GM12878 (cell line): Measurements from ENCODE around the gene TMEM50A. TPM values are rescaled to one million over a fixed set of nuclear protein-coding genes. Genes with fewer than 3 reads are reported as not detected.
A peak's percentile ranks its signal among the peaks of the same experiment; 100 is the strongest.

Experiments
- BACH1 ChIP-seq: fragments of 450-650 bp; IDR thresholded peaks from 2 replicates; pipeline ENCODE4 v1.6.1; 2017; ENCODE audit warnings: mild to moderate bottlenecking, borderline replicate concordance
- BMI1 ChIP-seq: fragments of 450-650 bp; IDR thresholded peaks from 2 replicates; pipeline ENCODE4 v1.6.1; 2016; ENCODE audit warnings: mild to moderate bottlenecking, moderate library complexity, borderline replicate concordance
- DPF2 ChIP-seq: fragments of 450-650 bp; IDR thresholded peaks from 2 replicates; pipeline ENCODE4 v1.6.1; 2017; ENCODE audit warnings: mild to moderate bottlenecking
- GABPA ChIP-seq: IDR thresholded peaks from 2 replicates; pipeline ENCODE4 v1.6.1; 2014; ENCODE audit warnings: antibody characterized with exemption, low read depth, mild to moderate bottlenecking, inconsistent platforms
- IKZF2 ChIP-seq, 2 experiments: fragments of 450-650 bp; IDR thresholded peaks; 2 replicates each; pipeline ENCODE4 v1.6.1; 2017; ENCODE audit warnings: mild to moderate bottlenecking in 2 of 2, moderate library complexity in 2 of 2
- JUND ChIP-seq: IDR thresholded peaks from 2 replicates; pipeline ENCODE4 v1.6.1; 2012; ENCODE audit warnings: low read depth, mild to moderate bottlenecking, low read length, improper control_type of control experiment, moderate library complexity
- NKRF ChIP-seq: fragments of 450-650 bp; conservative IDR thresholded peaks from 2 replicates; pipeline ENCODE4 v1.6.1; 2017; ENCODE audit warnings: mild to moderate bottlenecking, moderate library complexity
- NR2C1 ChIP-seq: fragments of 450-650 bp; IDR thresholded peaks from 2 replicates; pipeline ENCODE4 v1.6.1; 2017; ENCODE audit warnings: antibody characterized with exemption, mild to moderate bottlenecking, moderate library complexity
- NRF1 ChIP-seq: conservative IDR thresholded peaks from 2 replicates; pipeline ENCODE4 v1.6.1; 2011; ENCODE audit warnings: mild to moderate bottlenecking, low read depth, low read length, improper control_type of control experiment
- RBBP5 ChIP-seq: fragments of 200-600 bp; sonication (generic); conservative IDR thresholded peaks from 2 replicates; pipeline ENCODE4 v1.6.1; 2016
- RELA ChIP-seq: fragments of 450-650 bp; IDR thresholded peaks from 2 replicates; pipeline ENCODE4 v1.8.0; 2014; ENCODE audit warnings: borderline replicate concordance; ENCODE audit not compliant: partially characterized antibody
- REST ChIP-seq: IDR thresholded peaks from 2 replicates; pipeline ENCODE4 v1.6.1; 2012; ENCODE audit warnings: mild to moderate bottlenecking, low read depth, low read length
- RFX5 ChIP-seq: IDR thresholded peaks from 2 replicates; pipeline ENCODE4 v1.6.1; 2011; ENCODE audit warnings: low read depth, low read length, improper control_type of control experiment
- SIN3A ChIP-seq: IDR thresholded peaks from 2 replicates; pipeline ENCODE4 v1.6.1; 2012; ENCODE audit warnings: low read depth, low read length, improper control_type of control experiment
- SPI1 ChIP-seq: IDR thresholded peaks from 2 replicates; pipeline ENCODE4 v1.6.1; 2011; ENCODE audit warnings: low read depth, mild to moderate bottlenecking, low read length, moderate library complexity, borderline replicate concordance; ENCODE audit not compliant: insufficient read depth
- USF1 ChIP-seq: IDR thresholded peaks from 2 replicates; pipeline ENCODE4 v1.6.1; 2011; ENCODE audit warnings: borderline replicate concordance, low read depth, mild to moderate bottlenecking, moderate library complexity, mixed read lengths, low read length; ENCODE audit not compliant: insufficient read depth; ENCODE audit errors: extremely low read length
- USF2 ChIP-seq: IDR thresholded peaks from 2 replicates; pipeline ENCODE4 v1.6.1; 2011; ENCODE audit warnings: low read depth, low read length, improper control_type of control experiment, borderline replicate concordance
- ZBTB33 ChIP-seq: fragments of 450-650 bp; IDR thresholded peaks from 2 replicates; pipeline ENCODE4 v1.6.1; 2017; ENCODE audit warnings: mild to moderate bottlenecking
- polyA plus RNA-seq, 11 experiments: library from polyadenylated mRNA; depleted of rRNA in 4 of 11; unstranded in 6 of 11; stranded (reverse) in 5 of 11; fragments of >200 nt; fragmentation: Nextera tagmentation in 4 of 11; fragmentation: Illumina TruSeq in 1 of 11; extraction: Ambion mirVana in 4 of 11; extraction: Trizol in 1 of 11; gene quantifications; 1 replicate in 1 of 11; 2 replicates in 10 of 11; pipeline versions ENCODE4 v1.2.1 to v1.2.3, GENCODE V29; 2011 to 2016; ENCODE audit warnings: inconsistent platforms in 2 of 11, missing spikeins in 2 of 11, low read depth in 1 of 11
- total RNA-seq, 4 experiments: library from RNA; depleted of rRNA in 3 of 4; stranded (reverse); fragments of >200 nt in 3 of 4; fragmentation: Illumina TruSeq in 1 of 4; extraction: Trizol in 1 of 4; gene quantifications; 2 replicates each; pipeline versions ENCODE4 v1.2.1 to v1.2.3, GENCODE V29; 2013 to 2021

TMEM50A gene
- total and polyA plus RNA-seq, 10 of the 15 experiments (the other 5 are each of a cell fraction or from before 2014, with no cell fraction given) = 23.5 to 148 (median 85.5) TPM

DNA sequence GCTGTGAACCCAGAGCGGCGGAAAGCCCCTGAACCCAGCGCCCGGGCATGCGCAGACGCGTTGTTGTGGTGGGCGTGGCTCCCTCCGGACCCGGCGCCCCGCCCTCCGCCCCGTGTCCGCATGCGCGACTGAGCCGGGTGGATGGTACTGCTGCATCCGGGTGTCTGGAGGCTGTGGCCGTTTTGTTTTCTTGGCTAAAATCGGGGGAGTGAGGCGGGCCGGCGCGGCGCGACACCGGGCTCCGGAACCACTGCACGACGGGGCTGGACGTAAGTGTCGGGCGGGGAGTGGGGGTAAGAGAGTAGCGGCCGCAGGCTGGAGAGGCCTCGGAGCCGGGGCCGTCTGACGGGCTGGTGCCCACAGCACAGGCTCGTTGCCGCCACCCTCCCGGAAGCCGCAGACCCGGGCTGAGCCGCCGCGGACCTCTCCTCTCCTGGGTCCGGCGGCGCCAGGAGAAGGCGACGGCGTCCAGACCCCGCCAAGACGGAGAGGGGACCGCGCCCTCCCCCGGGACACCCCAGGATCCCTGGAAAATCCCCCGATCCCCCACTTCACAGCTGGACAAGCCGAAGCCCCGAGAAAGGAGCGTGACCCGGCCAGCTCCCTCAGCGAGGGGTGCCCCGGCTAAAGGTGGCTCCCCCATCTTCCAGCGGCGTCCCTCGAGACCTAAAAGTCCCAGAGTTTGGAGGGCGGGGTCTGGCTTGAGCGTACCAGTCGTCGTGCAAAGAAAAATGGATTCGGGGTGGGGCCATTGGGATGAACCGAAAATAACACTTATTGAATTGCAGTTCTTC, at the start of gene TMEM50A (continued):
- no peak for TF ChIP-seq USF2
- TF ChIP-seq USF1 = no peak
- peak; percentile 83 for TF ChIP-seq NKRF
- peak; percentile 14 for TF ChIP-seq RELA
- peak; percentile 72; the same call in 1 of the 2 replicates for TF ChIP-seq BACH1
- 0 out of 2 replicates have a peak, but pooled peaks have one; percentile 24 for TF ChIP-seq RFX5
- TF ChIP-seq REST = no peak
- TF ChIP-seq RBBP5 = 0 out of 2 replicates have a peak, but pooled peaks have one; percentile 42
- TF ChIP-seq NRF1 = 0 out of 2 replicates have a peak, but pooled peaks have one; percentile 24
- peak; percentile 79 for TF ChIP-seq DPF2
- peak; percentile 76 to 83 for TF ChIP-seq IKZF2 (IDR thresholded peaks at IDR 0.05)
- TF ChIP-seq BMI1 = no peak
- no peak for TF ChIP-seq JUND
- no peak for TF ChIP-seq NR2C1
- TF ChIP-seq ZBTB33 = no peak
- TF ChIP-seq SPI1 = no peak
- TF ChIP-seq GABPA = peak; percentile 59; the same call in 1 of the 2 replicates
- peak; percentile 76; the same call in 1 of the 2 replicates for TF ChIP-seq SIN3A
